ENCODE measurements around the gene KCNMA1. TPM values are rescaled to one million over a fixed set of nuclear protein-coding genes. Genes with fewer than 3 reads are reported as not detected.

The KCNMA1 gene
- total and polyA plus RNA-seq, 10 of the 15 experiments (the other 5 are each of a cell fraction or from before 2014, with no cell fraction given), result 8.5 to 77.0 (median 21.3) TPM

GRCh38 chr10:77630507-77630848 lies 7.1 kb downstream of the KCNMA1 start (continued):
- TF ChIP-seq IRF3 (IDR thresholded peaks at IDR 0.05) (no peak), MTA3 (IDR thresholded peaks at IDR 0.05; ENCODE audit: borderline replicate concordance, low read length) (no peak), ZBTB11 (CRISPR knock-in tag; IDR thresholded peaks at IDR 0.05) (no peak), FOS (IDR thresholded peaks at IDR 0.05; ENCODE audit: borderline replicate concordance, extremely low read depth, insufficient read length) (no peak), EED (IDR thresholded peaks at IDR 0.05; ENCODE audit: low read depth) (no peak), RAD51 (IDR thresholded peaks at IDR 0.05) (no peak), SMAD1 (IDR thresholded peaks at IDR 0.05; ENCODE audit: low read depth, partially characterized antibody) (no peak)
